Memory B cell (primary cell): ENCODE measurements around the gene CIAO2A.

ENCODE experiments used
- ATAC-seq: fragments of 150-1000 bp; cut with Tn5 transposase; 2 replicates; pipeline ENCODE4 v1.10.0; 2021; ENCODE audit warnings: low read depth, mild to moderate bottlenecking, moderate library complexity
- DNase-seq, 2 donors: peaks; one replicate each; pipeline ENCODE4 v3.0.0; 2022; ENCODE audit warnings: low spot score in 2 of 2
- H3K27ac Mint-ChIP-seq: one replicate; pipeline ENCODE4 v1.8.0; 2022; ENCODE audit warnings: mild to moderate bottlenecking, moderate library complexity, mixed read lengths
- H3K27me3 Mint-ChIP-seq: one replicate; pipeline ENCODE4 v1.8.0; 2022; ENCODE audit warnings: mixed read lengths
- H3K36me3 Mint-ChIP-seq: one replicate; pipeline ENCODE4 v1.8.0; 2022; ENCODE audit warnings: mild to moderate bottlenecking, mixed read lengths
- H3K4me1 Mint-ChIP-seq: one replicate; pipeline ENCODE4 v1.8.0; 2022; ENCODE audit warnings: mixed read lengths
- H3K4me3 Mint-ChIP-seq: one replicate; pipeline ENCODE4 v1.8.0; 2022; ENCODE audit warnings: mild to moderate bottlenecking, moderate library complexity, mixed read lengths
- H3K9me3 Mint-ChIP-seq: one replicate; pipeline ENCODE4 v1.8.0; 2022; ENCODE audit warnings: mixed read lengths

Gene CIAO2A

DNA sequence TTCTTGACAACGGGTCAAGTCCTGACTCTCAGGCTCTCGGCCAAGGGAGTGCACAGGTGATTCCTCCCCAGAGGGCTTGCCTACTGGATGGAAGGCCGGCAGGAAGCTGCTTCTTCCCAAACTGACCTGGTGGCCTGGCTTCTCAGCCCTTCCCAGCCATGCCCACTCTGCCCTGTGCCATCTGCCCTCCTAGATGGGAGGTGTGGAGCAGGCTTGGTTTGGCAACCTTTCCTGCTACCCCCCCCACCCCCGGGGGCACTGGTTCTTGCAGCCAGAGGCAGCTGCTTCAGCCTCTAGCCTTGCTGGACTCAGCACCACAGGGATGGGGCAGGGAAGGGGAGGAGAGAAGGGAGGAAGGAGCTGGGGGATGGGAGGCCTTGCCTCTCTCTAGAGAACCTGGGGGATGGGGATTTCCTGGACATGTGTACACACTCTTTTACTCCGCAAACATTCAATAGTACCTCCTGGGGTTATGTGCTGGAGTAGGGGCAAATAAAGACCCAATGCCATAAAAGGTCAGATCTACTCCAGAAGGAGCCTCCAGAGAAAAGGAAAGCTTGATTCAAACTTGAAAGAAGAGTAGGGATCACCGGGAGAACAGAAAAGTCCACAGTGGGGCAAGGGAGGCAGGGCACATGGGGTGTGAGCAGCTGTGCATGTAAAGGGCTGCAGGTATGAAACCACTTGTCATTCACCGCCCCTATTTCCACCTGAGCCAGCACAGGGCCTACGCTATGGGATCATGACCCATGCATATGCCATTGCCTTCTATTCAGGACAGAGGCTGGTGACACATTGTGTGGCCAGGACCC is 43.2 kb downstream of the CIAO2A start:
- DNase-seq (no peak), ATAC-seq (no peak)
- Mint-ChIP-seq H3K4me3 (no peak overlapping the region), H3K27me3 (no peaks in the 10 kb centered on the region), H3K9me3 (no peaks in the 10 kb centered on the region), H3K4me1 (peaks cover 22% of the 10 kb centered on the region), H3K27ac (no peak overlapping the region), H3K36me3 (no peaks in the 10 kb centered on the region)

DNA sequence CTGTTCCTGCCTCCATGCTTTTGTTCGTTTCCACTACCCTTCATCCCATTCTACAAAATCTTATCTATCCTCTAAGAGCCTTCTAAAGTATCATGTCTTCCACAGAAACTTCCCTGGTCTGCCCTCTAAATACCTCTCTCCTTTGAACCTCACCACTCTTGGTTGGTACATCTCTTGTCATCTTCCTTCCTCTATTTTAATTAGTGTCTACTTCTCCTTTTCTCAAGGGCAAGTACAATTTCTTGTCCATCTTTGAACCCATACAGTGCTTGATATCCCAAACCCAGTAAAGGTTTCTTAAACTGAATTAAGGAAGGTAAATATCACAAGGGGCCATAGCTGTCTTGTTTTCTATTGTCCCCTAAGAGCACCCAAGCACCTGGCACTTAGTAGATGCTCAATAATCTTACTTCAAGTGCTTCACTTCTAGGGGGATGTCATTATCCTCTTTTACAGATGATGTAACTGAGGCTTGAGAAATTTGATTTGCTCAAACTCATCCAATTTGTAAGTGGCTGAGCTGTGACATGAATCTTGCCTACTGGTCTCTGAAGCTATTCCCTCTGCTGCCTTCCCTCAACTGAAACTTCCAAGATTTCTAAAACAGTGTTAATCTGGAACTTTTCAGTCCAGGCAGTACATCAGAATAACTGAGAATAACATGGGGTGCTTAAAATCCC is 44.7 kb downstream of the CIAO2A start:
- ATAC-seq (peak; percentile 47), DNase-seq (no peak)
- H3K27ac Mint-ChIP-seq = peak overlapping the region; percentile 19
- no peaks in the 10 kb centered on the region for H3K9me3 Mint-ChIP-seq
- H3K4me1 Mint-ChIP-seq = peaks cover 36% of the 10 kb centered on the region
- H3K27me3 Mint-ChIP-seq = no peaks in the 10 kb centered on the region
- H3K36me3 Mint-ChIP-seq = no peaks in the 10 kb centered on the region
- peak overlapping the region; percentile 24 for H3K4me3 Mint-ChIP-seq

GRCh38 chr15:64046421-64047153 is 47.1 kb downstream of the CIAO2A start, which contains the start of gene DAPK2:
DAPK2 (minus strand) TSS chr15:64046485; CDS start chr15:64040261, 6,224 bp downstream.
- no peaks in the 10 kb centered on the region for H3K9me3 Mint-ChIP-seq
- peaks cover 38% of the 10 kb centered on the region for H3K4me1 Mint-ChIP-seq
- ATAC-seq = peak; percentile 53
- H3K27ac Mint-ChIP-seq = peak within 1 kb of the TSS; percentile 65
- H3K27me3 Mint-ChIP-seq = no peaks in the 10 kb centered on the region
- peak within 1 kb of the TSS; percentile 81 for H3K4me3 Mint-ChIP-seq
- H3K36me3 Mint-ChIP-seq = no peaks in the 10 kb centered on the region
- DNase-seq = peak; percentile 55 to 68

GRCh38 chr15:64045774-64046420 is 47.7 kb downstream of the CIAO2A start:
- peak overlapping the region; percentile 74 for H3K4me3 Mint-ChIP-seq
- H3K9me3 Mint-ChIP-seq = no peaks in the 10 kb centered on the region
- ATAC-seq (peak; percentile 28), DNase-seq (peak in 1 of 2 donors; percentile 38)
- H3K27me3 Mint-ChIP-seq = no peaks in the 10 kb centered on the region
- H3K27ac Mint-ChIP-seq = peak overlapping the region; percentile 60
- peaks cover 40% of the 10 kb centered on the region for H3K4me1 Mint-ChIP-seq
- H3K36me3 Mint-ChIP-seq = no peaks in the 10 kb centered on the region

DNA sequence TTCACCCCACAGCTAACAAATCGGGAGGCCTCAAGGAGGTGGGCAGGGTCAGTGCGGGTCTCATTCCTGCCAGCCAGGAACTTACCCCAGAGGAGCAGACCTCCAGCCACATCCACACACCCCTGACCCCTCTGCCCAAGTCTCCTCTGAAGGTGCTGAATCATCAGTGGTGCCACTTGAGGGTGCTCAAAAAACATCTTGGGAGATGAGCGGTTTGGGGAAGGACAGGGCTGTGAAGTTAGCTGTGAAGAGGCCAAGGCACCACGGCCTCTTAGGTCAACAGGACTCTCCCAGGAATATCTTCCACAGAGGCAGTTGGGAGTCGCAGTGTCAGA is 48.6 kb downstream of the CIAO2A start:
- Mint-ChIP-seq H3K27ac (peak overlapping the region; percentile 60), H3K4me3 (peak overlapping the region; percentile 74), H3K36me3 (peaks cover under 1% of the 10 kb centered on the region), H3K9me3 (no peaks in the 10 kb centered on the region), H3K27me3 (no peaks in the 10 kb centered on the region), H3K4me1 (peaks cover 36% of the 10 kb centered on the region)
- ATAC-seq (no peak), DNase-seq (no peak)

DNA sequence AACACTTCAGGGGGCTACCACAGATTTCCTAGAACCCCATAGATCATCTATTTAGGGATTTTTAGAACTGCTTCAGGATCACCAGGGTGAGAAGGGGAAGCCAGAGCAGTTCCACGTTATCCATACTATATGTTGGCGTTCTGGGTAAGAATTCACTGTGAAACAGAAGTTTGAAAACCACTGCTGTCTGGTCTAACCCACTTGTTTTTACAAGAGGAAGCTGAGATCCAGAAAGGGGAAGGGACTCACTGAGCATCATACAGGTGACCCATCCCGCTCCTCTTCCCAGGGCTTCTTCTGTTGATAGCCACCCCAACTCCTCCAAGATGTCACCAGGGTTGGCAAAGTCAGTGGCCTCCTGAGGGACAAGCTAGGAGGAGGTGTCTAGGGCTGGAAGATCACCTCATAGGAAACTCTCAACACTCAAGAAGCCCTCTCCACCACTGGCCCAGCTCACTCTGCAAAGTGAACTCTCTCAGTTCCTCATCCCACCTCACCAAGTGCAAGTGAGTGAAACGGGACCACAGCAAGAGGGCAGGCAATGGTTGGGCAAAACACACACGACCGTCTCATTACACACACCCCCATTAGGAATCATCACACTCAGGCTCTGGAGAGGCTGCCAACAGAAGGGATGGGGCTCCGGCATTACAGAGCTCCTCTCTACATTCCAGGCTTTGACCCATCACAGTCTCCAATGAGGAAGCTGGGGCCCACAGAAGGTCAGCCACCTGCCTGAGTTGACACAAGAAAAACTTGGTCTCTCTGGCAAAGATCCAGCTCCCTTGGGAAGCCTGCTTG is 49.1 kb downstream of the CIAO2A start:
- peak; percentile 74 for ATAC-seq
- peak overlapping the region; percentile 74 for H3K4me3 Mint-ChIP-seq

GRCh38 chr15:64038878-64039610 is 54.6 kb downstream of the CIAO2A start:
- H3K27ac Mint-ChIP-seq = no peak overlapping the region
- H3K4me1 Mint-ChIP-seq = peaks cover 19% of the 10 kb centered on the region
- H3K27me3 Mint-ChIP-seq = no peaks in the 10 kb centered on the region
- DNase-seq (no peak), ATAC-seq (no peak)
- H3K9me3 Mint-ChIP-seq = no peaks in the 10 kb centered on the region
- no peak overlapping the region for H3K4me3 Mint-ChIP-seq
- H3K36me3 Mint-ChIP-seq = peaks cover 19% of the 10 kb centered on the region

More for the DNA sequence above, 49.1 kb downstream of the CIAO2A start:
- Mint-ChIP-seq H3K27ac (peak overlapping the region; percentile 60), H3K36me3 (peaks cover 3% of the 10 kb centered on the region), H3K27me3 (no peaks in the 10 kb centered on the region), H3K4me1 (peaks cover 36% of the 10 kb centered on the region), H3K9me3 (no peaks in the 10 kb centered on the region)
- peak; percentile 51 to 56 for DNase-seq

- Mint-ChIP-seq H3K36me3 (peaks cover 19% of the 10 kb centered on the region), H3K4me1 (peaks cover 17% of the 10 kb centered on the region), H3K27me3 (no peaks in the 10 kb centered on the region), H3K9me3 (no peaks in the 10 kb centered on the region), H3K4me3 (no peak overlapping the region), H3K27ac (no peak overlapping the region)
- DNase-seq = no peak
- ATAC-seq = no peak
Observed at GRCh38 chr15:64037966-64038365, 55.7 kb downstream of the CIAO2A start.

- Mint-ChIP-seq H3K4me3 (no peak overlapping the region), H3K4me1 (peaks cover 21% of the 10 kb centered on the region), H3K36me3 (peaks cover 19% of the 10 kb centered on the region), H3K27ac (no peak overlapping the region), H3K9me3 (no peaks in the 10 kb centered on the region), H3K27me3 (no peaks in the 10 kb centered on the region)
- ATAC-seq (no peak), DNase-seq (no peak)
Observed at GRCh38 chr15:64037116-64037515, 56.5 kb downstream of the CIAO2A start.

DNA sequence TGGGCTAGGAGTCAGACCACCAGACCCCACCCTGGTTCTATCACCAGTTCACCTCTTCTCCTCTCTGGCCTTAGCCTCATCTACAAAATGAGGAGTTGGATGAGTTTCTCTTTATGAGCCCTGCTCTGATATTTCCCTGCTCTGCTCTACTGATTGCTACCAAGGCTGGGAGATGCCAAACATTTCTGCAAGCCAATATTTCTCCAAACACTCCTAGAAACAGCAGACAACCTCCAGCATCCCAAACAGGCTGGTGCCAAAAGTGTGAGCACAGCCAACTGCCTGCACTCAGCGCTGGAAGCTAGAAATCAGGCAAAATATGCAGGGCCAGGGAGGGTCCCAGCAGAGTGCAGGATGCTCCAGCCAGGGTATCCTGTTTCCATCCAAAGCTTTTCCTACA is 58.1 kb downstream of the CIAO2A start:
- Mint-ChIP-seq H3K4me1 (peaks cover 25% of the 10 kb centered on the region), H3K4me3 (no peak overlapping the region), H3K27ac (peak overlapping the region; percentile 73), H3K36me3 (peaks cover 24% of the 10 kb centered on the region), H3K9me3 (no peaks in the 10 kb centered on the region), H3K27me3 (no peaks in the 10 kb centered on the region)
- DNase-seq = no peak
- no peak for ATAC-seq

DNA sequence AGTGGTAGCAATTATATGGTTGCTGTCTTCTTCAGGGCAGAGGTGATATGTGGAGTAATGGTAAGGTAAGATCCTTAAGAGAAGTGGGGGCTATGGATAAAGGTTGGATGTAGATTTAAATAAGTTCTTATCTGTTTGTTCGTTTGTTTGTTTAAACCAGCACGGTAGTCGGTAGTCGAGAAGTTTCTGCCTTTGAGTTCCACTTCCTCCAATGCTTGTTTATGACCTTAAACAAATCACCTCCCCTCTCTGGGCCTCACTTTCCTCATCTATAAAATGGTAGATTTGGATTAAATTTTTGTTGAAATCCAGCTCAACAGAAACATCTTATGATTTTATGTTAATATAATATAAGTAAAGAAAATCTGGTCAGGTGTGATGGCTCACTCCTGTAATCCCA is 59.1 kb downstream of the CIAO2A start:
- peaks cover 28% of the 10 kb centered on the region for H3K4me1 Mint-ChIP-seq
- DNase-seq = no peak
- H3K9me3 Mint-ChIP-seq = no peaks in the 10 kb centered on the region
- peak; percentile 60 for ATAC-seq
- peaks cover 21% of the 10 kb centered on the region for H3K36me3 Mint-ChIP-seq
- peak overlapping the region; percentile 70 for H3K27ac Mint-ChIP-seq
- peak overlapping the region; percentile 46 for H3K4me3 Mint-ChIP-seq
- no peaks in the 10 kb centered on the region for H3K27me3 Mint-ChIP-seq

DNA sequence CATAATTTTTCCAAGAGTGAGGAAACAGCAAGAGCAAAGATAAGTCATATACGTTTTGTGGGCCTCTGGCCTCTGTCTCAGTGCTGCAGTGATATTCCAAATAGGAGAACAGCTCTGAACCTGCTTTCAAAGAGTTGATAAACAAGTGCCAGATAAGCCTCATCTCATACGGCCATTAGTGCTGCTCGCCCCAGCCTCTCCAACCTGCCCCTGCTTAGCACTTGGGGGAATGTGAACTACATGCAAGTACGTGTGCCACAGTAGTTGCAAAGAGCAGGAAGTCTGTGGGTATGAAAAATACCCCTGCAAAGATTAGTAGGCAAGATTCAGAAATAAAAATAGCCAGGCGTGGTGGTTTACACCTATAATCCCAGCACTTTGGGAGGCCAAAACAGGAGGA is 61.3 kb downstream of the CIAO2A start:
- no peak for ATAC-seq
- Mint-ChIP-seq H3K4me3 (no peak overlapping the region), H3K4me1 (peaks cover 44% of the 10 kb centered on the region), H3K27ac (peak overlapping the region; percentile 64), H3K36me3 (peaks cover 14% of the 10 kb centered on the region), H3K9me3 (no peaks in the 10 kb centered on the region), H3K27me3 (no peaks in the 10 kb centered on the region)
- no peak for DNase-seq
